ENCODE data around the gene TBC1D2.

The TBC1D2 gene

GRCh38 chr9:98218562-98219363, 36.7 kb downstream of the TBC1D2 start:
- DNase-seq (ENCODE audit: low read depth): no peak

- no peak for DNase-seq (ENCODE audit: low read depth)
These were observed 38.2 kb downstream of the TBC1D2 start for GRCh38 chr9:98217255-98217654.

GRCh38 chr9:98216391-98216790, 39.1 kb downstream of the TBC1D2 start:
- no peak for DNase-seq (ENCODE audit: low read depth)

DNA sequence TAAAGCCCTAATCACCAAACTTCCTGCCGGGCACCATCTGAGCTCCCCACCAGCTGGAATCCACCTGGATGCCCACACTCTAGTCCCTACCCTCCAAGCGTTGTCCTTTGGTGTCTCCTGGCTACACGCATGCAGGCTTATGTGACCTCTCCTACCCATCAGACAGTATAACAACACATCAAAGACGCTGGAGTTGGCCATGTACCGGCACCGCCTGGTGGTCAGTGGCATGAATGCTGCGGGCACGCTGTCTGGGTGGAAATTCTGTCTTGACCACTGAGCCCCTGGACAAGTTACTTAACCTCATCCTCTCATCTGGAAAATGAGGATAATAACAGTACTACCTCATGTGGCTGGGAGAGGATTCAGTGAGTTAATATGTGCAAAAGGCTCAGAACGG, 39.6 kb downstream of the TBC1D2 start:
- DNase-seq (ENCODE audit: low read depth): no peak

GRCh38 chr9:98215271-98215670, 40.2 kb downstream of the TBC1D2 start:
- no peak for DNase-seq (ENCODE audit: low read depth)

DNA sequence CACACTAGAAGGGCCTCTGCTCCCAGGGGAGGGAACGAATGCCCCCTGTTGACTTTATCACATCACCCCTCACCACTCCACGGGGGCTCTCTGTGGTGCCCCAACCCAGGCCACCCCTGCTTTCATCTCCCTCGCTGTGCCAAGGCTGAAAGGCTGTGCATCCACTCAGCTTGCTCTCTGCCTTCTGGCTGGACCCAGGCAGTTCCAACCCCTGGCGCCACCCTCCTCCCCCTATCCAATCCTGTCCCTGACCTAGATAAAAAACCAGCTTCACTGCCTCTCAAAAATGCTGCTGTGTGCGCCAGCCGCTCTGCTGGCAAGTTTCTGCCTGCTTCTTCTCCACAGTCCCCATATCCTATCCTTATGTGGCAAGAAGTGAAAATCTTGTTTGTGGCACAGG, 40.6 kb downstream of the TBC1D2 start:
- no peak for DNase-seq (ENCODE audit: low read depth)

DNA sequence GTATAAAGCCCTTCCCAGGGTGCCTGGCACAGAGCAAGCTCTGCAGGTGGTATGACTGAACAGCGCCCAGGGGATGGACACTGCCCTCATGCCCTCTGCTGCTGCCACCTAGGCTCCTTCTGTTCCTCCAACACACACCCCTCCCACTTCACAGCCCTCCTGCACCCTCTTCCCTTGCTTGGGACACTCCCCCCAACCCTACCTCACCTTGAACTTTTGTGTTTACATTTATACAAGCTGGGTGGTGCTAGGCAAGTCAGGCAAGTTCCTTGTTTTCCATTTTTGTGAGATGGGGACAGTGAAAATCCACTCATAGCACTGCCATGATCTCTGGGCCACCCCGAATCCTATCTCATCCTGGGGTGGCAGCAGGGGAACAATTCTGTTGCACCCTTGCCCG, 44.2 kb downstream of the TBC1D2 start:
- DNase-seq (ENCODE audit: low read depth): no peak

GRCh38 chr9:98210435-98210834, 45.0 kb downstream of the TBC1D2 start:
- no peak for DNase-seq (ENCODE audit: low read depth)

GRCh38 chr9:98209530-98209929, 45.9 kb downstream of the TBC1D2 start:
- DNase-seq (ENCODE audit: low read depth): no peak

DNA sequence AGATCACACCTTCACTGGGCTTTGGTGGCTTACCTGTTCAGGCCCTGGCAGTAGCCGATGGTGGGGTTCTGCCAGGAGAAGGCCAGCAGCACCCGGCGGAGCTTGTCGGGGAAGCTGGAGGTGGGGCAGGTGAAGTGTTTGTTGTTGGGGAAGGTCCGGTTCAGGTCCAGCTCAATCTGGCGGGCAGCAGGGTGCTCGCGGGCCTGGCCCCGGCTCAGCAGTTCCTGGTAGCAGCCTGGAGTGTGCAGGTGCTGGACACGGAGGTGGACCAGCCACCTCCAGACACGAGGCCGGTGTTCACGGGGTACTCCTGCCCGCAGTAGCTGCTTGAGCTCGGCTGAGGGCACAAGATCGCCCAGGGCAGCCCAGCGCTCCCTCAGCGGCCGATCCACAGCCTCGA, 46.8 kb downstream of the TBC1D2 start:
- DNase-seq (ENCODE audit: low read depth): no peak

GRCh38 chr9:98207606-98208005, 47.8 kb downstream of the TBC1D2 start:
- no peak for DNase-seq (ENCODE audit: low read depth)

DNA sequence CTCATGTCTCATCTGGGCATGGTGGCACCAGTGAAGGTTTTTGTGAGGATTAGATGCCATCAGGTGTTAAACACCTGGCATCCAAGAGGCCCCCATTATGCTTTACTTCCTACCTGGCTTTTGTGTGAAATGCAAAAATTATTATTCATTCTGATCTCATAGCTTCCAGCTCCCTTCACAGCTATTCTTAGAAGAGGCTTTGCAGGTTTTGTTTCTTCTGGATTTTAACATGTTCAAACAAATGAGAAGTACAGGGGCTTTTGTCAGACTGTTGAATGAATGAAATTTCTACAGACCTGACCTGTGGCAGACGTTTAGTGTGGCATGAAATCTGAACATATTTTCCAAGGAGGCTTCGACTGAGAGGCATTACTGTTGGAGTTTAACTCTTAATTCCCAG, 48.7 kb downstream of the TBC1D2 start:
- DNase-seq (ENCODE audit: low read depth): no peak

DNA sequence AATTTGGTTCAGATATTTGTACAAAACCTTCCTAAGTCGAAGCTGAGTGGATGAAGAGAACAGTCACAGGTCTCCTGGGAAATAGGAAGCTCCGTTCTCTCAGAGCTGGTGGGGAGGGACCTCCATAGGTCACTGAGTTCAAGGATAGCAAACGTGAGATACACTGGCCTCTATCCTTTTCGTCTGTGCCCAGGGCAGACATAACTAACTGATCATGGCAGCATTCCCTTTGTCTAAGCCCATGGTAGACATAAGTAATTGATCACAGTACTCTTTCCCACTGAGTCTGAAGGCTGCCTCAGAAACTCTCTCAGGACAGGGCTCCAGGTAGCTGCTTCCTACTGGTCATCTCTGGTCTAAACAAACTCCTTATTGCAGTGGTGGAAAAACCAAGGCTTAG, 50.8 kb downstream of the TBC1D2 start:
- DNase-seq (ENCODE audit: low read depth): no peak

- DNase-seq (ENCODE audit: low read depth): no peak
These were observed 52.3 kb downstream of the TBC1D2 start for GRCh38 chr9:98203153-98203552.

GRCh38 chr9:98202252-98202651, 53.2 kb downstream of the TBC1D2 start:
- DNase-seq (ENCODE audit: low read depth): no peak

- no peak for DNase-seq (ENCODE audit: low read depth)
These were observed 53.7 kb downstream of the TBC1D2 start for GRCh38 chr9:98201749-98202148.

DNA sequence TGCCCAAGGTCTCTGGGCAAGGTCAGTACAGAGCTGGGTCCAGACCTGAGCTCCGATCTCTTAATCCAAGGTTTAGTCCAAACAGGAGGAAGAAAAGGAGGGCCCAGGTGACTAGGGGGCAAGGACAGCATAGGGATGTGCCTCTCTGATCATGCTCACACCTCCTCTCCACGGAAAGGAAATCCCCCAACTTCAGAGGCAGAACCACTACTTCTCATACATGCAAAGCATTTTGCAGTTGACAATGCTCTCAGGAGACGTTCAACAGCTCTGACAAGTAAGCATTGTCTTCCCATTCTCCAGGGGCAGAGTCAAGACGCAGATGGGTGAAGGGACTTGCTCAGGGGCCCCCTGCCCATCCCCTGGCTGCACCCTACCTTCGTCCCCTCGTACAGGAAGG, 54.3 kb downstream of the TBC1D2 start:
- no peak for DNase-seq (ENCODE audit: low read depth)

- DNase-seq (ENCODE audit: low read depth): no peak
These were observed 55.9 kb downstream of the TBC1D2 start for GRCh38 chr9:98199388-98200033.

GRCh38 chr9:98195671-98196070, 59.8 kb downstream of the TBC1D2 start:
- no peak for DNase-seq (ENCODE audit: low read depth)

- DNase-seq (ENCODE audit: low read depth): no peak
These were observed 62.0 kb downstream of the TBC1D2 start for GRCh38 chr9:98193336-98193944.

DNA sequence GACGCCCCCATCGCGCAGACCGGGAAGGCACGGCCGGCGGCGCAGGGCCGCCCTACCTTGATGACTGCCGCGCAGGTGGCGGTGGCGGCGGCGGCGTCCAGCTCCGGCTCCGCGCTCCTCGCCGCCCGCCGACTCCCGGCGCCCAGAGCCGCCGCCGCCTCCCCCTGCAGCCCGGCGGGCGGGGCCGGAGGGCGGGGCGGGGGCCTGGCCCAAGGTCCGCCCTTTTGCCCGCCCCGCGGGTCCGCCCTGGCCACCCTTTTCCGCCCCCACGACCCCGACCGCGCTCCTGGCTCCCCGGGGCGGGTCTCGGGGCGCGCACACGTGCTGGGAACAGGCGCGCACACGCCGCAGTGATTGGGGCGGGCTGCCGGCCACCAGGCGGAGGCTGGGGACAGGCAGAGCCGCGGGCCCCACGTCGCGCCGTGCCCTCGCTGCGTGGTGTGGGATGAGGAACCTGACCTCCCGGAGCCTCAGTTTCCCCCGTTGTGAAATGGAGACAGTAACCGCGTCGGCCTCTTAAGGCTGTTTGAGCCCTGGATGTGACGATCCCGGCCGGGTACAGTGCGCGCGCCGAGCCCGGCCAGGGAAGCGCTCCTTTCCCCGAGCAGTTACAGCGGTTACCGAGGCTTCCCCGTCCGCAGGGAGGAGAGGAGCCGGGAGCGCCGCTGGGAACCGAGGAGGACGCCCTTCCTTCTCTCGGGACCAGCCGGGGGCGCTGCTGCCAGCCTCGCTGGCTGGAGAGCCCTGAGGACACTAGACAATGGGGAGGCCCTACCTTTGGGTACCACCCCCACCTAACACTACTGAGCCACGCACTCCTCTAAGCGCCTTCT, 62.7 kb downstream of the TBC1D2 start, which contains the start of gene CORO2A:
Gene CORO2A (minus strand): TSS at position 135 of the 833 bp plus-strand sequence. CDS start 34,977 bp downstream, outside the sequence.
- DNase-seq (ENCODE audit: low read depth): peak; percentile 61
